GM18909 (cell line): Measurements from ENCODE around the gene ELANE.
"Not testable (repeated sequence)": the region's sequence is repeated elsewhere in the genome, so short reads cannot be mapped to it uniquely, and the experiment has no call there.

Source experiments
- ATAC-seq: cut with Tn5 transposase; IDR thresholded peaks from one replicate; pipeline ENCODE4 v1.9.1; 2021; ENCODE audit warnings: mild to moderate bottlenecking; ENCODE audit not compliant: unreplicated experiment, poor library complexity

Gene ELANE

DNA sequence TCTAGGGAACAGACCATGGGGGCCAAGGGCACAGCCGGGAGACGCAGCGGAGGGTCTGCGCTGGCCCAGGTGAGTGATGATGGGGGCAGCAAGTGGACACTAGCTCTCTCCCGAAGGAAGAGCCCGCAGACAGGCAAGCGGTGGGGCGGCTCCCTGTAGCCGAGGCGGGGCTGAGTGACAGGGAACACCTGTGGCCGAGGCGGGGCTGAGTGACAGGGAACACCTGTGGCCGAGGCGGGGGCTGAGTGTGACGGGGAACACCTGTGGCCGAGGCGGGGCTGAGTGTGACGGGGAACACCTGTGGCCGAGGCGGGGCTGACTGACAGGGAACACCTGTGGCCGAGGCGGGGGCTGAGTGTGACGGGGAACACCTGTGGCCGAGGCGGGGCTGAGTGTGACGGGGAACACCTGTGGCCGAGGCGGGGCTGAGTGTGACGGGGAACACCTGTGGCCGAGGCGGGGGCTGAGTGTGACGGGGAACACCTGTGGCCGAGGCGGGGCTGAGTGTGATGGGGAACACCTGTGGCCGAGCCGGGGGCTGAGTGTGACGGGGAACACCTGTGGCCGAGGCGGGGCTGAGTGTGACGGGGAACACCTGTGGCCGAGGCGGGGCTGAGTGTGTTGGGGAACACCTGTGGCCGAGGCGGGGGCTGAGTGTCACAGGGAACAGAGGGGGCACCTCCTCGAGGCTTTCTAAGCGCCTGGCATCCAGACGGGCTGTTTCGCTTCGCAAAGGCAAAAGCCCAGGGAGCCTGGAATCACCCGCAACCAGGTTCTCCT is 39.5 kb downstream of the ELANE start:
- not testable (repeated sequence) for ATAC-seq

DNA sequence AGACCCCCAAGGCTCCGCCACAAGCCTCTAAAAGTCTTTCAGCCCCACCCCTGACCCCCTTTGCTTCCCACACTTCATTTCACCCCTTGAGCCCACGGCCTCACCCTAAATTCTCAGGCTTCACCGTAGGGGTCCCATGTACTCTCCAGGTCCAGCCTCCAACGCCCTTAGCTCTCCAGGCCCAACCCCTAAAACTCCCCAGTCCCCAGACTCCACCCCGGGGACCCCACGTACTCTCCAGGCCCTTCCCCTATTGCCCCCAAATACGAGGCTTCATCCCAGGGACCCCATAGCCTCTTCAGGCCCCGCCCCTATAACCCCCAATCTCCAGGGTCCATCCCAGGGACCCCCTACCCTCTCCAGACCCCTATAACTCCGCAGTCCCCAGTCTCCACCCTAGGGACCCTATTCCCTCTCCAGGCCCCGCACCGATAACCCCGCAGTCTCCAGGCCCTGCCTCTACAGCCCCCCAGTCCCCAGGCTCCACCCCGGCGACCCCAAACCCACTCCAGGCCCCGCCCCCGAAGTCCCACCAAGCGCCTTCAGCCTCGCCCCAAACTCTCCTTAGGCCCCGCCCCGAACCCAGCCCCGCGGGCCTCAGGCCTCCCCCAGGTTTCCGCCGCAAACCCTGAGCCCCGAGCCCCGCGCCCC is 40.3 kb downstream of the ELANE start:
- ATAC-seq: peak; percentile 24

DNA sequence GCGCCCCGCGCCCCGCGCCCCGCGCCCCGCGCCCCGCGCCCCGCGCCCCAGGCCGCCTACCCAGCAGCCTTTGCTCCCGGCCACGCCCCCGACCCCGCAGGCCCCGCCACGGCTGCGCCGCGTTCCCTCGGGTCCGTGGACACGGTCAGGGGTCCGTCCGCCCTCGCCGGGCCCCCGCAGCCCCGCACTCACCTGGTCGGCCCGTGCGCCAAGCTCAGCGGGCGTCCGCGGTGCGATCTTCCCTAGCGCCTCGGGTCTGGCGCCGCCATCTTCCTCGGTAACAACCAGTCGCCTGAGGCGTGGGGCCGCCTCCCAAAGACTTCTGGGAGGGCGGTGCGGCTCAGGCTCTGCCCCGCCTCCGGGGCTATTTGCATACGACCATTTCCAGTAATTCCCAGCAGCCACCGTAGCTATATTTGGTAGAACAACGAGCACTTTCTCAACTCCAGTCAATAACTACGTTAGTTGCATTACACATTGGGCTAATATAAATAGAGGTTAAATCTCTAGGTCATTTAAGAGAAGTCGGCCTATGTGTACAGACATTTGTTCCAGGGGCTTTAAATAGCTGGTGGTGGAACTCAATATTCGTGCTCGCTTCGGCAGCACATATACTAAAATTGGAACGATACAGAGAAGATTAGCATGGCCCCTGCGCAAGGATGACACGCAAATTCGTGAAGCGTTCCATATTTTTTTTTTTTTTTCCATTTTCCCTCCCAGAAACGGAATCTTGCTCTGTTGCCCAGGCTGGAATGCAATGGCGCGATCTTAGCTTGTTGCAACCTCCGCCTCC is 41.0 kb downstream of the ELANE start, which contains the start of the genes MED16 and RNU6-9:
Gene MED16 (minus strand): TSS at position 294 of the 796 bp plus-strand sequence. CDS start 2,056 bp downstream, outside the sequence.
Gene RNU6-9 (plus strand): TSS at position 591 of the 796 bp plus-strand sequence.
- ATAC-seq: peak; percentile 84

DNA sequence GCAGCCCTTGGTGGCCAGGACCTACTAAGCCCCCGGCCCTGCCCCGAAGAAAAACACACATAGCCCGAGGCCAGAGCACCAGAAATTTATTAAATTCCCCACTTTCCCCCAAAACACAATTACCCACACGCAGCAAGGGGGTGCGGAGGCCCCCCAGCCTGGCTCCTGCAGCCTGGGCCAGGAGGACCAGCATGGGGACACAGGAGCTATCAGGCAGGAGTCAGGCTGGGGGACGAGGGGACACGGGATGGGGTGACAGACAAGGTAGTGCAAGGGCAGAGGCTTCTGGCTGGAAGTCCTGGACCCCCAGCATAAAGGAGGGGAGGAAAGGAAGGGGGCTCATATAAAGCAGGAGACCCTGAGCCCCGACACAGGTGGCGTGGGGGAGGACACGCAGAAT is 44.3 kb downstream of the ELANE start:
- ATAC-seq: no peak

DNA sequence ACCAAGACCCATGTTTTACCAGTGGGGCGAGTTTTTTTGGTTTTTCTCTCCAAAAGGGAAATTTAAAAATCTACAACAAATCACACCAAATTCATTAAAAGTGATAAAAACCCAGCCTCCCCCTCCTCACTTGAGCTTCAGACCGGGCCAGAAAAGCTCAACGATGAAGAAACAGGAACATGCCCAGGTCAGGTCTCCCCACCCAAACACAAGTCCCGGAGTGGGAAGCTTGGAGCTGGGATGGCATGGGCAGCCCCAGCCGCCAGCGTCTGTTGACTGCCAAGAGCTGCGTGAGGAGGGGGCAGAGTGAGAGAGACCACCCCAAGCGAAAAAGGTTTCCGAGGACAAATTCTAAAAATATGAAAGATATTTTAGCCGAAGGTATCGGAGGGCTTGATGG is 44.9 kb downstream of the ELANE start:
- ATAC-seq: no peak

DNA sequence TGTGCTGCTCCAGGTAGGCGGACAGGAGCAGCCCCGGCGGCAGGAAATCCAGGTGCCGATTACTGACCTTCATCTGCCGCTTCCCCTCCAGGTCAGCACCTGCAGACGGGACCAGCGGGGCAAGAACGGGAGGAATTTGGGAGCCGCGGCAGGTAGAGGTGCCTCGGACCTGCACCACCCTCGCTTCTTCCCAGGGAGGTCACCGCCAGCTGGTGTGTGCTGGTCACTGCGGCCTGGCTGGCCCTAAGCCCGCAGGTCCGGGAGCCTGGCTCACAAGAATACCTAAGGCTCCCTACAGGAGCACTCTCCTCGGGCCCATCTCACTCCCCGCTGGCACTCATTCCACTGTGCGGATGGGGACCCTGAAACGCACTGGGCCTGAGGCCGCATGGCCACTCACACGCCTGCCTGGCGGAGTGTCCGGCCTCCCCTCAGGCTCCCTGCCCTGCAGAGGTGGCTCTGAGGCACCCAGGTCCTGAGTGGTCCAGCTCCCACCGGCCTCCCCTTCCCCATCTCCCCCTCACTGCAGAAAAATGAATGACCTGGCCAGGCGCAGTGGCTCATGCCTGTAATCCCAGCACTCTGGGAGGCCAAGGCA is 45.4 kb downstream of the ELANE start:
- ATAC-seq: no peak

DNA sequence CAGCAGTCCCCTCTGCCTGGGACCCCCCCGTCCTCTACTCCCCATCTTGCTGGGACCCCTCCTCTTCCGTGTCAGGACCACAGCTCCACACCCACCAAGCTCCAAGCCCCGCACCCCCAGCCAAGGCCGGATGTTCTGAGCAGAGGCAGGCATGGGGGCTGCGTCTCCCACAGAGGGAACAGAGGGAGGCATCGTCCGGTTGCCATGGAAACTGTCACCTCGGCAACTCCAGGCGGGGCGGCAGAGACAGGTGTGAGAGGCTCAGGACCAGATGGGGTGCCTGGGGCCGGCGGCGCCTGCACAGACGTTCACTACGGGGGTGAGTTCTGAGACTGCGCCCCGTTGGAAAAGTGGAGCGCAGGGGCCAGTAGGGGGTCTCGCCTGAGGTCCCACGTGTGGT is 46.6 kb downstream of the ELANE start:
- ATAC-seq: no peak

DNA sequence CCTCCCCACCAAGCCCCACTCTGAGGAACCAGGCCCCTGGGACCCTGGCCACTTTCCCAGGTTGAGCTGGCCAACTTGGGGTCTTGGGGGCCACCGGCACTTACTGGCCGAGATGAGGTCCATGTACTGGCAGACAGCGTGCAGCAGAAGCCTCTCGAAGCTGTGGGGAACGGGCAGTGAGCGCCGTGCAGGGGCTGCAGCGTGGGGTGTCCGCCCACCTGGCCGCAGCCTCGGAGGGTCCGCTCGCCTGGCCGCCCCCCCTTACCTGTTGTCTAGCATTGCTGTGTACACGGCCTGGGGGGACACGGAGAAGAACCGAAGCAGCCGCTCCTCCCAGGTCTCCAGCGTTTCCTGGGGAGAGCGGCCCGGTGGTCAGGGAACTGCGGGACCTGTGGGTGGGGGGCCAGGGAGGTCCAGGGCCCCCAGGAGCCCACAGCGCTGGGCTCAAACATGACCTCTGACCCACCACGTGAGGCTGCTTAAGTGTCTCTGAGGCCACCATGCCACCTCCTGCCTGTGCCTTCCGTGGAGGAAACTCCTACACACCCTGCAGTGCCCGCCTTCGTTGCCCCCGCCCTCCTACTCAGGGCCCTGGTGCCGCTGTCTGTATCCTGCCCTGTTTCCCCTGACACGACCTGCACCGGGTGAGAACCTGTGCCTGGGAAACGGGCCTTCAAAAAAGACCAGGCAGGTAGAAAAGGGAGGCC is 47.4 kb downstream of the ELANE start:
- no peak for ATAC-seq

DNA sequence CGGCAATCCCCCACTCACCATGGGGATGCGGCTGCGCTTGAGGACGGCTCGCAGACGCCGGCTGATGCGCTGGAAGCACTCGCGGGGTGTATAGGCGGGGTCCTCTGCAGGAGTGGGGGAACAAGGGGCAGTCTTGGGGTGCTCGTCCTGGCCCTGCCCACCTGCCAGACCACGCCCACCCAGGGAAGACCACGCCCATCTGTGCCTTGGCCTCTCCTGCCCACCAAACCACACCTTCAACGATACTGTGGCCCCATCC is 47.9 kb downstream of the ELANE start:
- ATAC-seq: no peak

DNA sequence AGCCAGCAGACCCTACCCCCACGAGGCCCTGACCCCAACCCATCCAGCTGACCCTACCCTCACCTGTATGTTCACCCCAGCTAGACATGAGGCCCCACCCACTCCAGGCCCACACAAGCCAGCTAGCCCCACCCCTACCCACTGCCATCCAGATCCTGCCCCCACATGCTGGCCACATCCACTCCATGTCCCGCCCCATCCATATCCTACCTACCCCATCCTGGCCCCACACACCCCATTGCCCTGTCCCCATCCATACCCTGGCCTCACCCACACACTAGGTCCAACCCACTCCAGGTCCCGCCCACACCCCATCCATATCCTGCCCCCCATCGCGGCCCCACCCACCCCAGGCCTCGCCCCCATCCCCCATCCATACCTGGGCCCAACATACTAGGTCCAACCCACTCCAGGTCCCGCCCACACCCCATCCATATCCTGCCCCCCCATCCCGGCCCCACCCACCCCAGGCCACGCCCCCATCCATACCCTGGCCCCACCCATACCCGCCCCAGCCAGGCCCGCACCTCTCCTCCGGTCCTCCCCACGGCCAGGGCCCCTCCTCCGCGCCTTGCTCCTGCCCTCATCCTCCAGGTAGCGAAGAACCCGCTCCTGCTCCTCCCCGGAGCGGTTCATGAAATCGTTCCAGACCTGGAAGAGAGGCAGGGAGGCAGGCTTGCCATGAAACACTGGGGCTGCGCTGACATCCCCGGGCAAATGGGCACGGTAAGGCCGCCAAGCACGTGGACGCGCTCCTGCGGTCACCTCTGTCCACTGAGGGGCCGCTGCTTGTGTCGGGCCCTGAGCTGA is 48.4 kb downstream of the ELANE start:
- no peak for ATAC-seq

DNA sequence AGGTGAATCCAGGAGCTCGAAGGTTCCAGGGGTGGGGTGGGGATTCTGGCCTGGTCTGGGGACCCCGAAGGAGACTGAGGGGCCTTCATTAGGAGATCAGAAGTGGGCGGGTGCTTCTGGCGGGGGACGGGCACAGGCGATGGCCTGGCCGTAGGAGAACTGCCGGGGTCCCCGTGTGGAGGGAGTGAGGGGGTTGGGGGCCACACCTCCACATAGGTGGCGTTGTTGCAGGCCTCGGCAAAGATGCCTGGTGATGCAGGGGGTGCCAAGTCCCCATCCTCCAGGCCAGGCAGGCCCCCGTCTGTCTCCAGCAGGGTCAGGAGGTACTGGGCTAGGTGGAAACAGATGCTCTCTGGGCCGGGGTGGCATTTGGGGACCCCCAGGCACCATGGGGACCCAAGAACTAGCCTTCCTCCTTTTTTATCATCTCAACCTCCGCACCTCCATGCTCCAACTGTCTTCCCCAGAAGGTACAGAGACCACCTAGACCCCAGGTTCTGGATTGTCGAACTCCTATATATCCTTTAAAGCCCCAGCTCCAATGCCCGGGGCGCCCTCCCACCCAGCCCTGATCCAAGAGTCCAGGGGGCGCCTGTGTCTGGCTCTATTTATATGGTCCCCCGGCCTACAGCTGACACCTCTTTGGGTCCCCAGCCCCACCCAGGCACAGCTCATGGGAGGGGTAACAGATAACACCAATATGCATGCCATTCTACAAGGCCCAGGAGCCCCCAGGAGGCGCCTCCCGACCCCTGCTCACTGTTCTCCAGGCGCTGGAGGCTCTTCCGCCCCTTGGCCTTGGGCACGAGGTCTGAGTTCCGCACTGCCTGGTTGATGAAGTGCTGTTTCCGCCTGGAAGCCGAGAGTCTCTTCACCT is 49.4 kb downstream of the ELANE start:
- no peak for ATAC-seq

DNA sequence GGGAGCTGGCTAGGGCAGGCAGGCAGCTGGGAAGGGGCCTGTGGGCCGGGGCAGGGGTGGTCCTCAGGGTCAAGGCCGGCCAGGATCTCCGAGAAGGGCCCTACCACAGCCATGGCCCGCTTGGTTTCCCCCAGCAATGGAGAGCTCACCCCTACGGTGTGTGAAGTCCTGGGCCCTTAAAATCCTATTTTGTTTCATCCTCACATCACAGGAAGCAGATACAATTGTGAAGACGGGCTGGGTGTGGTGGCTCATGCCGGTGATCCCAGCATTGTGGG is 49.9 kb downstream of the ELANE start:
- no peak for ATAC-seq

DNA sequence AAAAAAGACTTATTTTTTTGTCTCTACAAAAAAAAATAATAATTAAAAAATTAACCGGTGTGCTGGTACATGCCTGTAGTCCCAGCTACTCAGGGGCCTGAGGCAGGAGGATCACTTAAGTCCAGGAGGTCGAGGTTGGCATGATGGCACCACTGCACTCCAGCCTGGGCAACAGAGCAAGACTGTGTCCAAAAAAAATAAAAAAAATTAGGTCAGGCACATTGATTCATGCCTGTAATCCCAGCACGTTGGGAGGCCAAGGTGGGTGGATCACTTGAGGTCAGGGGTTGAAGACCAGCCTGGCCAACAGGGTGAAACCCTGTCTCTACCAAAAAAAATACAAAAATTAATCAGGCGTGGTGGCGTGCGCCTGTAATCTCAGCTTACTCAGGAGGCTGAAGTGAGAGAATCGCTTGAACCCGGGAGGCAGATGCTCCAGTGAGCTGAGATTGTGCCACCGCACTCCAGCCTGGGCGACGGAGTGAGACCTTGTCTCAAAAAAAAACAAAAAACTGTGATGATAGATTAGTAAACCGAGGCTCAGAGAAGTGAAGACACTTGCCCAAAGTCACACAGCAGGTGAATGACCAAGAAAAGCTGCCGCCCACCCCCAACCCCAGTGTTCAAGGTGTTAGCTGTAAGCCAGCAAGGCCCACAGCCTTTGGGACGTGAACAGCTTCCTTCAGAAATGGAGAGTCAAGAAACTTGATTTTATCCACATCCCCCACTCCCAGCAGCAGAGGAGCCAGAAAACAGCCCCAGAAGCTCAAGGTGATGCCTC is 50.5 kb downstream of the ELANE start:
- ATAC-seq: no peak

DNA sequence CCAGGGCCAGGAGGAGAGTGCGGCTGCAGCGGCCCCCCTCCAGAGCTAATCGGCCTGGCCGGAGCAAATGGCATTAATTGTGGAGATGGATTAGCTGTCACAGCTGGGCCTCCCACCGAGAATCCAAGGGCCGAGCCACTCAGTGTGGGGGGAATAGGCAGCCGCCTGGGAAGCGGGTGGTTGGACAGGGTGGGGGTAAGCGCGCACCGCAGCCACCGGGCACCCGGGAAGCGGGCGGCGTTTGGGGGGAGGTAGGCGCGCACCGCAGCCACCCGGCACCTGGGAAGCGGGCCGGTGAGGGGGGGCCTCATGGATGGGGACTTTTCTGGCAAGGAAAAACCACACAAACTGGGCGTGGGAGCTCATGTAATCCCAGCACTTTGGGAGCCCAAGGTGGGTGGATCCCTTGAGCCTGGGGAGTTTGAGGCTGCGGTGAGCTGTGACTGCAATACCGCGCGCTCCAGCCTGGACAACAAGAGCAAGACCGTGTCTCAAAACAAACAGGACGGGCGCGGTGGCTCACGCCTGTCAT is 51.2 kb downstream of the ELANE start:
- no peak for ATAC-seq

DNA sequence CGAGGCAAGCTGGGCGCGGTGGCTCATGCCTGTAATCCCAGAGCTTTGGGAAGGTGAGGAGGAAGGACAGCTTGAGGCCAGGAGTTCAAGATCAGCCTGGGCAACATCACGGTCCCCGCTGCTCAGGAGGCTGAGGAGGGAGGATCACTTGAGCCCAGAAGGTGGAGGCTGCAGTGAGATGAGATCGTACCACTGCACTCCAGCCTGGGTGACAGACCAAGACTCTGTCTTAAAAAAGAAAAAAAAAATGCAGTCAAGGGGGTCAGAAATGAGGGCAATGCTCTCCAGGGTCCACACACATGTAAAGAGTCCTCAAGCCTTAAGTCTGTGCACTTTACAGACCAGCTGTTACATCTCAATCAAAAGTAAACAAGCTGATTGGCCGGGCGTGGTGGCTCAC is 52.4 kb downstream of the ELANE start:
- ATAC-seq: no peak
